ENCODE data around the gene FRS3. TPM values are rescaled to one million over a fixed set of nuclear protein-coding genes. Genes with fewer than 3 reads are reported as not detected.

The FRS3 gene
- total RNA-seq, 1 donor from 2014 or later = 5.3 TPM

DNA sequence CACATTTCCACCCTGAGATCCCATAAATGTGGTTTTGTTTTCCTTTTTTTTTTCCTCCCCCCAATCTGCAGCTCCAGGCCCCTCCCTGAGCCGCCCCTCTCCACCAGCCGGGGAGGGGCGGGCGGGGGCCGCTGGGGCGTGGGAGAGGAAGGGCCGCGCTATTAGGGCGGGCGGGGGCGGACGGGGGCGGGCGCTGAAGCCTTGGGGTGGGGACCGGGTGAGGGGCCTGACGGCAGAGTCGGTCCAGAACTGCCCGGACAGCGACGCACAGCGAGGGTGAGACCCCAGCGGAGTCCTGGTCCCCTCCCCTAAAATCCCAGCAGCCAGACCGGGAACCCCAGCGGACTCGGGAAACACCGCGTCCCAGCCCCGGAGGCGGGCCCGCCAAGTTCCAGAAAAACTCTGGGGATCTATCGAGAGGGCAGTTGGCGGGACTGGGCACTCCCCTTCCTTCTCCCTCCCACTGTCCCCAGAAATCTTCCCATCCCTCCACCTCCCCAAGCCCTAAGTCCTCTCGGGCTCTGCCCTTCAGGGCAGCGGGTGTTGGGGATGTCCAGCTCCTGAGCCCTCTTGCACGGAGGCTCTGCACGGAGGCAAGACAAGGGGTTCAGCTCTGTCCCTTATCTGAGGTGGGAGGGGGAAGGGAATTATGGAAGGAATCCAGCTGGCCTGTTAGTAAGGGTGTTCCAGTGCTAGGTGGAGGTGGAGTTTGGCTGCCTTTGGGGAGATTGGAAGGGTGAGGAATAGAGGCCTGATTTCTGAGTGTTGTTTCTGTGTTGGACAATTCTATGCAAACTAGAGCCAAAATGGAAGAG lies 1.1 kb upstream of the FRS3 start, which contains the start of gene PRICKLE4:
TSS of gene PRICKLE4 (plus strand) at position 232 of the 815 bp plus-strand sequence. CDS start 2,692 bp downstream, outside the sequence.
- H3K27me3 ChIP-seq (ENCODE audit: low read depth) = no peaks in the 10 kb centered on the region
- H3K4me3 ChIP-seq = peak within 1 kb of the TSS; percentile 96
- peak; percentile 59 for DNase-seq
- H3K27ac ChIP-seq (replicated peaks) = peak within 1 kb of the TSS; percentile 98
- intact Hi-C loops (cut with micrococcal nuclease) = loop anchor here (10.0 kb wide), 1 partner anchor 264 kb away; no protein-coding TSS in a partner anchor
- peaks cover 26% of the 10 kb centered on the region for H3K36me3 ChIP-seq
- TF ChIP-seq, protein P1, sequence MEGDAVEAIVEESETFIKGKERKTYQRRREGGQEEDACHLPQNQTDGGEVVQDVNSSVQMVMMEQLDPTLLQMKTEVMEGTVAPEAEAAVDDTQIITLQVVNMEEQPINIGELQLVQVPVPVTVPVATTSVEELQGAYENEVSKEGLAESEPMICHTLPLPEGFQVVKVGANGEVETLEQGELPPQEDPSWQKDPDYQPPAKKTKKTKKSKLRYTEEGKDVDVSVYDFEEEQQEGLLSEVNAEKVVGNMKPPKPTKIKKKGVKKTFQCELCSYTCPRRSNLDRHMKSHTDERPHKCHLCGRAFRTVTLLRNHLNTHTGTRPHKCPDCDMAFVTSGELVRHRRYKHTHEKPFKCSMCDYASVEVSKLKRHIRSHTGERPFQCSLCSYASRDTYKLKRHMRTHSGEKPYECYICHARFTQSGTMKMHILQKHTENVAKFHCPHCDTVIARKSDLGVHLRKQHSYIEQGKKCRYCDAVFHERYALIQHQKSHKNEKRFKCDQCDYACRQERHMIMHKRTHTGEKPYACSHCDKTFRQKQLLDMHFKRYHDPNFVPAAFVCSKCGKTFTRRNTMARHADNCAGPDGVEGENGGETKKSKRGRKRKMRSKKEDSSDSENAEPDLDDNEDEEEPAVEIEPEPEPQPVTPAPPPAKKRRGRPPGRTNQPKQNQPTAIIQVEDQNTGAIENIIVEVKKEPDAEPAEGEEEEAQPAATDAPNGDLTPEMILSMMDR (IDR thresholded peaks at IDR 0.05; ENCODE audit: borderline replicate concordance) = no peak
- H3K9me3 ChIP-seq (replicated peaks) = no peaks in the 10 kb centered on the region
- H3K4me1 ChIP-seq = peaks cover 74% of the 10 kb centered on the region

DNA sequence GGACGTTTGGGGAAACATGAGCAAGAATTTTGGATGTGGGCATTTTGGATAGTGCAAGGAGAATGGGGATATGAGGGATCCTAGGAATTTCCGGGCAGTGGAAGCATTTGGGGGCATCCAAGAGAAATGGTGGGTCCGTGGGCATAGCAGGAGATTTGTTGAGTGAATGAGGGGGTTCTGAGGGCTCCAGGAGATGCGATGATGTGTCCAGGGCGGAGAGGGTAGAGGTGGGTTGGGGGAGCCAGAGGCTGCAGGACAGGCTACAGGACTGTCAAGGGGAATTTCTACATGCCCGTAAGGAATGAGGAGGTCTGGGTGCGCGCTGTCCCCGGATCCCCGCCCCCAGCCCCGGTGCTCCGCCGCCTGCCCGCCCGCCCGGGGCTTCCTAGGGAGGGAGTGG lies 364 bp downstream of the FRS3 start:
- TF ChIP-seq, protein P1 (IDR thresholded peaks at IDR 0.05; ENCODE audit: borderline replicate concordance) = no peak
- Histone ChIP-seq H3K4me3 (peak overlapping the region; percentile 96), H3K27ac (replicated peaks) (peak overlapping the region; percentile 98), H3K36me3 (peaks cover 39% of the 10 kb centered on the region), H3K4me1 (peaks cover 60% of the 10 kb centered on the region), H3K27me3 (ENCODE audit: low read depth) (no peaks in the 10 kb centered on the region), H3K9me3 (replicated peaks) (no peaks in the 10 kb centered on the region)
- no peak for DNase-seq
- intact Hi-C loops (cut with micrococcal nuclease) = no loop called here

DNA sequence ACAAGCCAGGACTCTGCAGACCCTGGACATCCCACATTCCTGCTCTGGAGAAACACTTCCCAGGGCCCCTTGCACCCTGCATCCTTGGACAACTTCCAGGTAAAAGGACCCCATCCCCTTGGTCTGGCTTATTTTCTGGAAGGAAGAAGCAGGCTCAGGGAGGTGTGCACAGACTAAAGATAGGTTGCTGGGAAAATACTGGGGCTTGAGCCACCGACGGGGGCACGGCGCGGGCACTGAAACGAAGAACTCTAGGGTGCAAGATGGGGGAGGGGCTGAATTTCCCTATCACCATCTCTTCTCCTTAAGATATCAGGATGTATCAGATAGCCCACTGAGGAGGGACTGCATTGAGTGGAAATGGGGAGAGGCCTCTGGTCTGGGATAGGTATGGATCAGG lies 805 bp downstream of the FRS3 start:
- Histone ChIP-seq H3K36me3 (peaks cover 39% of the 10 kb centered on the region), H3K4me1 (peaks cover 55% of the 10 kb centered on the region), H3K27me3 (ENCODE audit: low read depth) (no peaks in the 10 kb centered on the region), H3K4me3 (peak overlapping the region; percentile 96), H3K9me3 (replicated peaks) (no peaks in the 10 kb centered on the region), H3K27ac (replicated peaks) (peak overlapping the region; percentile 98)
- intact Hi-C loops (cut with micrococcal nuclease) = no loop called here
- TF ChIP-seq, protein P1 (IDR thresholded peaks at IDR 0.05; ENCODE audit: borderline replicate concordance) = no peak
- no peak for DNase-seq

DNA sequence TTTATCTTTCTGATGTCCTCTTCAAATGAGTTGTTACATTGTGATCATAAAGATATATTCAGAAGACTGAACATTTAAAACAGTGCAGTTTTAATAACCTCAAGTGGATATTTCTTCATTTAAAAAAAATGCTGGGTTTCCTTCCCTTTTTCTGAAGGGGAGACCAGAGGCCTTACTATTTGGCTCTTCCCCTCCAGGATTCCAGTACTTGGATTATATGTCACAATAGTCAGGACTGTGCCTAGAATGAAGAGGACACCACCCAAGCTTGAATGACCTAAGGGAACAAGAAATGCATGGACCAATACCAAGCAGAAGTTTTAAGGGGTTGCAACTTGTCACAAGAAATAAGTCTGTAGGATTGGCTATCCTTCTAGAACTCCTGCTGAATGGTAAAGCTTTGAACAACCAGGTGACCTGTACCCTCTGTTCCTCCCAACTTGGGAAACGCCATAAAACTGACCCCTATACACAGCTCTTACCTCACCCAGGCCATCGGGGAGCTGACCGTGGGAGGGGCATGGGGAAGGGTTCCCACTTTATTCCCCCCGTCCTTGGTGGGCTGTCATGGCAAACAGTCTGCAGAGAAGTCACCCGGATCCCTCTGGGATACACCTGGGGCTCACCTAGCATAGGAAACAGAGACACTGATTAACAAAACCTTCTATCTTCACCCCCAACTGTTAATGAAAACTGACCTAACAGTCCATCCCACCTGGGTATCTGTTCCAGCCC lies 2.0 kb downstream of the FRS3 start:
- Histone ChIP-seq H3K27ac (replicated peaks) (no peak overlapping the region), H3K4me3 (no peak overlapping the region), H3K4me1 (peaks cover 43% of the 10 kb centered on the region), H3K27me3 (ENCODE audit: low read depth) (no peaks in the 10 kb centered on the region), H3K36me3 (peaks cover 48% of the 10 kb centered on the region), H3K9me3 (replicated peaks) (no peaks in the 10 kb centered on the region)
- DNase-seq = no peak
- intact Hi-C loops (cut with micrococcal nuclease) = no loop called here
- TF ChIP-seq, protein P1 (IDR thresholded peaks at IDR 0.05; ENCODE audit: borderline replicate concordance) = no peak

DNA sequence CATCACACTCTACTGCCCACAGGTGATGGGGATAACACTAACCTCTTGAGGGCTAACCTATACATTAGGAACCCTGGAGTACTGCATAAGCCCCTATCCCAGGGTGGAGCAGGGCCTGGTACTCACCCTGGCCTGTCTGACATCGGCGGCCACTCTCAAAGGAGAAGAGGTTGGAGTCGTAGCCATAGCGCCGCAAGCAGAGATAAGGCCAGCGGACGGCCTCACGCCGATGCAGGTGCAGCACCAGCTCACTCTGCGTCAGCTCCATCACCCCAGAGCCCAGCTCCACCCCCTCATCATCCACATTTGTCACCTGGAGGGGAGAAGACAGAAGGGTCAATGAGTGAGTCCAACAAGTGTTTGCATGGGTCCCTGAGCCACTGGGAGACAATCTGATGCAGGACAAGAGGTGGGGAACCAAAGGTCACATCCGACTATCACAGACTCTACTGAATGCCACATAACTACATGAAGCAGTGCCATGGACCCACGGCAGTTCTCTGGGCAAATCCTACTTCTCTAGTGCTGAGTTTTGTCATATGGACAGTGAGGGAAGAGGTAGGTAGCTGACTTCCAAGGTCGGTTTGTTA lies 4.3 kb downstream of the FRS3 start:
- TF ChIP-seq, protein P1 (IDR thresholded peaks at IDR 0.05; ENCODE audit: borderline replicate concordance) = no peak
- no peaks in the 10 kb centered on the region for H3K9me3 ChIP-seq (replicated peaks)
- H3K4me3 ChIP-seq = no peak overlapping the region
- H3K27ac ChIP-seq (replicated peaks) = no peak overlapping the region
- peaks cover 22% of the 10 kb centered on the region for H3K4me1 ChIP-seq
- DNase-seq = no peak
- intact Hi-C loops (cut with micrococcal nuclease) = no loop called here
- H3K27me3 ChIP-seq (ENCODE audit: low read depth) = no peaks in the 10 kb centered on the region
- peaks cover 71% of the 10 kb centered on the region for H3K36me3 ChIP-seq

Measured in left ventricle myocardium inferior (tissue), 1 donor.